Upper lobe of left lung (tissue), 6 donors: Measurements from ENCODE around the gene ARL3. TPM values are rescaled to one million over a fixed set of nuclear protein-coding genes. Genes with fewer than 3 reads are reported as not detected.
A peak's percentile ranks its signal among the peaks of the same experiment; 100 is the strongest.
"Not testable (repeated sequence)": the region's sequence is repeated elsewhere in the genome, so short reads cannot be mapped to it uniquely, and the experiment has no call there.

Source experiments
- ATAC-seq, 2 donors: fragments of 200-7000 bp; cut with Tn5 transposase; one replicate each; pipeline ENCODE4 v1.9.1; 2022; ENCODE audit warnings: mild to moderate bottlenecking in 2 of 2, moderate library complexity in 2 of 2; ENCODE audit not compliant: low FRiP score in 2 of 2
- DNase-seq, 2 donors: peaks; one replicate each; pipeline ENCODE4 v3.0.0-alpha.2; 2019 to 2020
- H3K27ac ChIP-seq, 4 donors: fragments of 200-600 bp; sonication (generic); one replicate each; pipeline ENCODE4 v1.5.1; 2016 to 2019
- H3K27me3 ChIP-seq, 4 donors: fragments of 200-600 bp; sonication (generic); one replicate each; pipeline ENCODE4 v1.5.1; 2017 to 2019
- H3K36me3 ChIP-seq, 4 donors: fragments of 200-600 bp; sonication (generic); one replicate each; pipeline ENCODE4 v1.5.1; 2016 to 2019
- H3K4me1 ChIP-seq, 4 donors: fragments of 200-600 bp; sonication (generic); one replicate each; pipeline ENCODE4 v1.5.1; 2018 to 2019
- H3K4me3 ChIP-seq, 4 donors: fragments of 200-600 bp; sonication (generic); one replicate each; pipeline ENCODE4 v1.5.1; 2017 to 2019; ENCODE audit warnings: mild to moderate bottlenecking in 2 of 4, moderate library complexity in 1 of 4
- H3K9me3 ChIP-seq, 4 donors: fragments of 200-600 bp; sonication (generic); one replicate each; pipeline ENCODE4 v1.5.1; 2018 to 2019
- CTCF ChIP-seq, 6 experiments: fragments of 450-650 bp in 4 of 6; fragments of 200-600 bp in 2 of 6; sonication (generic) in 2 of 6; IDR thresholded peaks; one replicate each; pipeline ENCODE4 v1.5.1; 2016 to 2019; ENCODE audit warnings: antibody characterized with exemption in 6 of 6
- EP300 ChIP-seq, 4 donors: sonication (generic); formaldehyde crosslinking; IDR thresholded peaks; one replicate each; pipeline ENCODE4 v1.5.1; 2017; ENCODE audit warnings: antibody characterized with exemption in 4 of 4, control low read depth in 2 of 4
- POLR2A ChIP-seq, 4 donors: fragments of 450-650 bp; IDR thresholded peaks; one replicate each; pipeline ENCODE4 v1.5.1; 2016 to 2017; ENCODE audit warnings: antibody characterized with exemption in 4 of 4, mild to moderate bottlenecking in 2 of 4
- POLR2AphosphoS5 ChIP-seq, 2 donors: sonication (generic); formaldehyde crosslinking; IDR thresholded peaks; one replicate each; pipeline ENCODE4 v1.5.1; 2017; ENCODE audit warnings: antibody characterized with exemption in 2 of 2
- WGBS, 2 donors: methylation state at CpG; one replicate each; pipeline ENCODE4 v1.1.5; 2017 to 2018; 5-methylcytosine and 5-hydroxymethylcytosine counted together
- total RNA-seq, 6 donors: library from RNA; depleted of rRNA in 4 of 6; stranded (reverse); fragments of >200 nt in 4 of 6; gene quantifications; one replicate each; pipeline versions ENCODE4 v1.1.0 to v1.2.1, GENCODE V29; 2016 to 2021
- donor health status: DM: no; HTN: no; CAD: no; lungs with moderate emphysema.
- donor health status: DM: no; HTN: yes; CAD: no; lungs with severe emphysema.

The ARL3 gene
- total RNA-seq, 6 donors from 2014 or later, result 4.6 to 7.9 (median 6.4) TPM

GRCh38 chr10:102759497-102760210, 45.5 kb upstream of the ARL3 start:
- Histone ChIP-seq H3K4me1 (peaks cover 13 to 34% (median 19%) of the 10 kb centered on the region in 4 donors), H3K27ac (peak overlapping the region in 3 of 4 donors; percentile 46 to 74 (median 48))
- ATAC-seq, result no peak

GRCh38 chr10:102758933-102759262, 44.7 kb upstream of the ARL3 start:
- Histone ChIP-seq H3K4me1 (peaks cover 9 to 34% (median 16%) of the 10 kb centered on the region in 4 donors), H3K4me3 (peak overlapping the region in 1 of 4 donors; percentile 6), H3K27ac (peak overlapping the region; percentile 48 to 75 (median 63))
- H3K27me3 ChIP-seq, H3K9me3 ChIP-seq, H3K36me3 ChIP-seq, ATAC-seq: not testable (repeated sequence)
- 41 to 53% methylated on average over 10 to 12 of the region's 12 CpGs for WGBS, 2 donors
- peak in 1 of 2 donors; percentile 79 for DNase-seq
- TF ChIP-seq POLR2AphosphoS5 (IDR thresholded peaks at IDR 0.05), result peak in 1 of 2 donors; percentile 57
- TF ChIP-seq POLR2A (IDR thresholded peaks at IDR 0.05), result peak in 1 of 4 donors; percentile 42

More at GRCh38 chr10:102759497-102760210, 45.5 kb upstream of the ARL3 start:
- TF ChIP-seq POLR2A (IDR thresholded peaks at IDR 0.05) (no peak), POLR2AphosphoS5 (IDR thresholded peaks at IDR 0.05) (no peak), EP300 (IDR thresholded peaks at IDR 0.05) (no peak), CTCF (IDR thresholded peaks at IDR 0.05) (no peak)
- no peaks in the 10 kb centered on the region for H3K36me3 ChIP-seq
- H3K4me3 ChIP-seq, result no peak overlapping the region
- 84 to 91% methylated on average over 3 of the region's 3 CpGs for WGBS, 2 donors
- no peaks in the 10 kb centered on the region for H3K9me3 ChIP-seq
- H3K27me3 ChIP-seq, result no peaks in the 10 kb centered on the region
- no peak for DNase-seq

GRCh38 chr10:102758240-102758932, 44.2 kb upstream of the ARL3 start:
- TF ChIP-seq POLR2A (IDR thresholded peaks at IDR 0.05), result no peak
- TF ChIP-seq POLR2AphosphoS5 (IDR thresholded peaks at IDR 0.05), result no peak
- no peak for TF ChIP-seq CTCF (IDR thresholded peaks at IDR 0.05)
- no peak for TF ChIP-seq EP300 (IDR thresholded peaks at IDR 0.05)
- H3K4me3 ChIP-seq, result peak overlapping the region in 1 of 4 donors; percentile 6
- peaks cover 11 to 34% (median 20%) of the 10 kb centered on the region in 4 donors for H3K4me1 ChIP-seq
- H3K36me3 ChIP-seq, result no peaks in the 10 kb centered on the region
- ATAC-seq (peak in 1 of 2 donors; percentile 21), DNase-seq (no peak)
- no peaks in the 10 kb centered on the region for H3K9me3 ChIP-seq
- peak overlapping the region; percentile 48 to 75 (median 63) for H3K27ac ChIP-seq
- whole genome bisulfite sequencing, 2 donors, result 67 to 69% methylated on average over 9 of the region's 9 CpGs
- H3K27me3 ChIP-seq, result no peaks in the 10 kb centered on the region

GRCh38 chr10:102757323-102757722, 43.1 kb upstream of the ARL3 start:
- Histone ChIP-seq H3K4me3 (no peak overlapping the region), H3K4me1 (peaks cover 18 to 42% (median 28%) of the 10 kb centered on the region in 4 donors), H3K9me3 (no peaks in the 10 kb centered on the region), H3K27ac (no peak overlapping the region), H3K36me3 (no peaks in the 10 kb centered on the region), H3K27me3 (no peaks in the 10 kb centered on the region)
- ATAC-seq, result no peak
- TF ChIP-seq POLR2A (IDR thresholded peaks at IDR 0.05), result no peak
- TF ChIP-seq CTCF (IDR thresholded peaks at IDR 0.05), result no peak
- no peak for TF ChIP-seq EP300 (IDR thresholded peaks at IDR 0.05)
- no peak for TF ChIP-seq POLR2AphosphoS5 (IDR thresholded peaks at IDR 0.05)
- no peak for DNase-seq
- 87 to 91% methylated on average over 6 of the region's 6 CpGs for WGBS, 2 donors

GRCh38 chr10:102753718-102754117, 39.5 kb upstream of the ARL3 start:
- ATAC-seq (peak in 1 of 2 donors; percentile 58), DNase-seq (no peak)
- H3K4me3 ChIP-seq, result no peak overlapping the region
- no peaks in the 10 kb centered on the region for H3K9me3 ChIP-seq
- peak overlapping the region; percentile 69 to 74 (median 71) for H3K27ac ChIP-seq
- 80 to 85% methylated on average over 1 of the region's 1 CpG for WGBS, 2 donors
- H3K4me1 ChIP-seq, result peaks cover 20 to 39% (median 27%) of the 10 kb centered on the region in 4 donors
- TF ChIP-seq POLR2A (IDR thresholded peaks at IDR 0.05), result no peak
- TF ChIP-seq EP300 (IDR thresholded peaks at IDR 0.05), result no peak
- TF ChIP-seq POLR2AphosphoS5 (IDR thresholded peaks at IDR 0.05), result no peak
- no peak for TF ChIP-seq CTCF (IDR thresholded peaks at IDR 0.05)
- H3K36me3 ChIP-seq, result no peaks in the 10 kb centered on the region
- no peaks in the 10 kb centered on the region for H3K27me3 ChIP-seq
